GM13977 (cell line): ENCODE data around the gene CLEC1B.

Source experiments
- DNase-seq: peaks from one replicate; pipeline ENCODE4 v3.0.0; 2012; ENCODE audit warnings: low spot score
- in situ Hi-C: fragments of 300-500 bp; cut with MboI; formaldehyde crosslinking; loops from one replicate; pipeline ENCODE4 v1.12.0; 2022; ENCODE audit warnings: low sequenced_read_pairs, low pct_unique_long_range_greater_than_20kb, mixed read lengths, inconsistent platforms; ENCODE audit not compliant: unreplicated experiment
- TF ChIP-seq, protein P1 (sequence below): IDR thresholded peaks from 2 replicates; pipeline ENCODE4 v1.5.1; 2012; ENCODE audit warnings: mild to moderate bottlenecking, control low read depth; ENCODE audit not compliant: insufficient read depth; ENCODE audit errors: extremely low read depth, missing control alignments

Gene CLEC1B

GRCh38 chr12:9947674-9948073 lies 51.2 kb downstream of the CLEC1B start:
- DNase-seq = no peak
- in situ Hi-C loops = no loop called here
- TF ChIP-seq, protein P1, sequence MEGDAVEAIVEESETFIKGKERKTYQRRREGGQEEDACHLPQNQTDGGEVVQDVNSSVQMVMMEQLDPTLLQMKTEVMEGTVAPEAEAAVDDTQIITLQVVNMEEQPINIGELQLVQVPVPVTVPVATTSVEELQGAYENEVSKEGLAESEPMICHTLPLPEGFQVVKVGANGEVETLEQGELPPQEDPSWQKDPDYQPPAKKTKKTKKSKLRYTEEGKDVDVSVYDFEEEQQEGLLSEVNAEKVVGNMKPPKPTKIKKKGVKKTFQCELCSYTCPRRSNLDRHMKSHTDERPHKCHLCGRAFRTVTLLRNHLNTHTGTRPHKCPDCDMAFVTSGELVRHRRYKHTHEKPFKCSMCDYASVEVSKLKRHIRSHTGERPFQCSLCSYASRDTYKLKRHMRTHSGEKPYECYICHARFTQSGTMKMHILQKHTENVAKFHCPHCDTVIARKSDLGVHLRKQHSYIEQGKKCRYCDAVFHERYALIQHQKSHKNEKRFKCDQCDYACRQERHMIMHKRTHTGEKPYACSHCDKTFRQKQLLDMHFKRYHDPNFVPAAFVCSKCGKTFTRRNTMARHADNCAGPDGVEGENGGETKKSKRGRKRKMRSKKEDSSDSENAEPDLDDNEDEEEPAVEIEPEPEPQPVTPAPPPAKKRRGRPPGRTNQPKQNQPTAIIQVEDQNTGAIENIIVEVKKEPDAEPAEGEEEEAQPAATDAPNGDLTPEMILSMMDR = no peak

GRCh38 chr12:9944391-9944790 lies 54.5 kb downstream of the CLEC1B start:
- TF ChIP-seq, protein P1 = no peak
- in situ Hi-C loops = no loop called here
- no peak for DNase-seq

DNA sequence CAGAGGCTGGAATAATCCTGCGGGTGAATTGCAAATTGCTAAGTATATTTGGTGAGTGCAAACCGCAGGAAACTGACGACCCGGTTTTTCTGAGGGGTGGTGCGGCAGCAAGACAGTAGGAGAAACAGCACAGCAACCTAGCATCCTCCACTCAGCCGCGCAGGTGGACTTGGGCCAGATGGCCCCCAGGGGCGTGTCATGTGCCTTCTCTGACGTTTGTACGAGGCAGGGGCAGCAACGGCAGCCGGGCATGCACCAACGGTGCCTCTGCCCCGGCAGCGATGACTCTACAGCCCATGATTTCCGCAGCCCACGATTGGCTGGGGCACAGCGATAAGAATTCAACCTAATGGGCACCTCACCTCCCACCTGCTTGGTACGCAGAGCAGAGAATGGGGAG lies 55.7 kb downstream of the CLEC1B start:
- TF ChIP-seq, protein P1 = no peak
- in situ Hi-C loops = no loop called here

More for the DNA sequence above, 55.7 kb downstream of the CLEC1B start:
- no peak for DNase-seq
